Endothelial cell of umbilical vein (primary cell): Measurements from ENCODE around the gene PPP1R9B. TPM values are rescaled to one million over a fixed set of nuclear protein-coding genes. Genes with fewer than 3 reads are reported as not detected.
A peak's percentile ranks its signal among the peaks of the same experiment; 100 is the strongest.

Experiments used
- BruUV-seq: library from RNA; stranded (reverse); fragments of 400-500 nt; replicated peaks from 2 replicates; lab custom pipeline; 2021; lab: Mats Ljungman, UMichigan
- CTCF ChIA-PET: fragments of 300-600, 350-600 bp; sonication (Branson Sonifier 250); formaldehyde crosslinking; loops from one replicate; lab custom pipeline; 2021; ENCODE audit warnings: antibody characterized with exemption, inconsistent platforms; lab: Charles Lee
- POLR2A ChIA-PET: fragments of 300-600, 350-600 bp; sonication (Branson Sonifier 250); formaldehyde crosslinking; loops from one replicate; lab custom pipeline; 2021; ENCODE audit warnings: antibody characterized with exemption, inconsistent platforms; lab: Charles Lee
- DNase-seq: peaks from one replicate; pipeline ENCODE4 v3.0.0-alpha.2; 2011; ENCODE audit warnings: low read depth, low spot score
- FAIRE-seq: peaks from 2 replicates; lab custom pipeline; 2011; peaks lifted over from hg19 to GRCh38; lab: Jason Lieb, UNC
- H2AFZ ChIP-seq: 2 replicates; pipeline ENCODE4 v1.6.0; 2012; ENCODE audit warnings: low read depth, low read length, control low read depth, inconsistent platforms
- H3K27ac ChIP-seq: 2 replicates; pipeline ENCODE4 v1.5.1; 2011; ENCODE audit warnings: low read depth, mild to moderate bottlenecking, control low read depth, low read length, moderate library complexity; ENCODE audit not compliant: insufficient read depth
- H3K27me3 ChIP-seq, 2 experiments: 2 replicates each; pipeline versions ENCODE4 v1.6.0 to v1.6.1; 2011; ENCODE audit warnings: low read length in 2 of 2, mixed read lengths in 1 of 2; ENCODE audit not compliant: control insufficient read depth in 2 of 2, insufficient read depth in 2 of 2
- H3K36me3 ChIP-seq, 2 experiments: 2 replicates in 1 of 2; 3 replicates in 1 of 2; pipeline ENCODE4 v1.5.1; 2011; ENCODE audit warnings: low read length in 2 of 2, mild to moderate bottlenecking in 1 of 2, moderate library complexity in 1 of 2; ENCODE audit not compliant: control insufficient read depth in 2 of 2, insufficient read depth in 2 of 2; ENCODE audit errors: extremely low read depth in 1 of 2
- H3K4me1 ChIP-seq: 3 replicates; pipeline ENCODE4 v1.5.1; 2011; ENCODE audit warnings: mild to moderate bottlenecking, low read length; ENCODE audit not compliant: control insufficient read depth, insufficient read depth; ENCODE audit errors: extremely low read depth
- H3K4me2 ChIP-seq: 2 replicates; pipeline ENCODE4 v1.6.1; 2011; ENCODE audit warnings: low read length, control low read depth, mixed read lengths; ENCODE audit not compliant: insufficient read depth
- H3K4me3 ChIP-seq, 3 experiments: fragments of 200-600 bp in 1 of 3; sonication (generic), shearing (Covaris generic) in 1 of 3; replicated peaks in 1 of 3; 2 replicates each; pipeline ENCODE4 v1.5.1; 2011 to 2016; ENCODE audit warnings: control low read depth in 3 of 3, low read length in 3 of 3, mild to moderate bottlenecking in 2 of 3, inconsistent platforms in 1 of 3, low read depth in 1 of 3, moderate library complexity in 1 of 3; ENCODE audit not compliant: insufficient read depth in 1 of 3
- H3K79me2 ChIP-seq: 2 replicates; pipeline ENCODE4 v1.6.0; 2012; ENCODE audit warnings: low read length, inconsistent platforms; ENCODE audit not compliant: control insufficient read depth, insufficient read depth
- H3K9ac ChIP-seq: replicated peaks from 2 replicates; pipeline ENCODE3; 2011; ENCODE audit warnings: low read length, control low read depth; ENCODE audit not compliant: insufficient read depth; ENCODE audit errors: extremely low read depth
- H3K9me1 ChIP-seq: replicated peaks from 3 replicates; pipeline ENCODE4 v1.6.0; 2011; ENCODE audit warnings: mild to moderate bottlenecking, low read length; ENCODE audit not compliant: control insufficient read depth, insufficient read depth; ENCODE audit errors: extremely low read depth
- H3K9me3 ChIP-seq: replicated peaks from 2 replicates; pipeline ENCODE4 v1.5.1; 2012; ENCODE audit warnings: low read length, inconsistent platforms; ENCODE audit not compliant: control insufficient read depth, insufficient read depth
- H4K20me1 ChIP-seq: replicated peaks from 2 replicates; pipeline ENCODE3; 2011; ENCODE audit warnings: mild to moderate bottlenecking, low read length; ENCODE audit not compliant: control insufficient read depth, insufficient read depth; ENCODE audit errors: extremely low read depth
- GATA2 ChIP-seq: IDR thresholded peaks from 2 replicates; pipeline ENCODE4 v1.7.0; 2011; ENCODE audit warnings: low read depth, mild to moderate bottlenecking, moderate library complexity, mixed read lengths, low read length; ENCODE audit not compliant: insufficient read length, insufficient read depth
- JUN ChIP-seq: IDR thresholded peaks from 2 replicates; pipeline ENCODE4 v1.6.1; 2011; ENCODE audit warnings: borderline replicate concordance, low read depth; ENCODE audit not compliant: insufficient read length, insufficient read depth
- POLR2A ChIP-seq: IDR thresholded peaks from 2 replicates; pipeline ENCODE4 v1.6.1; 2012; ENCODE audit warnings: low read depth, mild to moderate bottlenecking, control low read depth, low read length
- POLR2AphosphoS5 ChIP-seq: IDR thresholded peaks from 2 replicates; pipeline ENCODE4 v1.6.1; 2012; ENCODE audit warnings: low read depth, mild to moderate bottlenecking, control low read depth, low read length, moderate library complexity; ENCODE audit not compliant: insufficient read depth
- dilution Hi-C: fragments of 300-500 bp; cut with MboI; formaldehyde crosslinking; loops from one replicate; pipeline ENCODE4 v1.15.0; 2019; ENCODE audit warnings: low sequenced_read_pairs; ENCODE audit not compliant: extremely low pct_ligation_motif_present
- intact Hi-C: fragments of 100-400 bp; cut with micrococcal nuclease; formaldehyde crosslinking; loops from one replicate; pipeline ENCODE4 v1.10.0; 2022
- polyA plus RNA-seq, 4 experiments: library from polyadenylated mRNA; depleted of rRNA in 3 of 4; stranded (reverse) in 3 of 4; unstranded in 1 of 4; fragments of >200 nt; gene quantifications; 2 replicates each; pipeline versions ENCODE4 v1.2.1 to v1.2.3, GENCODE V29; 2011 to 2012; ENCODE audit warnings: missing spikeins in 1 of 4
- total RNA-seq: library from RNA; stranded (reverse); gene quantifications from 2 replicates; pipeline ENCODE4 v1.2.3, GENCODE V29; 2021
- TF ChIP-seq, protein P1 (sequence below): IDR thresholded peaks from 2 replicates; pipeline ENCODE4 v1.6.1; 2011; ENCODE audit not compliant: insufficient read depth, insufficient read length
- TF ChIP-seq, protein P2 (sequence below), 2 donors: IDR thresholded peaks; 1 replicate in 1 of 2; 2 replicates in 1 of 2; pipeline ENCODE4 v1.5.1; 2011; ENCODE audit warnings: low read length in 2 of 2, mild to moderate bottlenecking in 2 of 2, moderate library complexity in 2 of 2, control low read depth in 1 of 2, inconsistent platforms in 1 of 2, low read depth in 1 of 2; ENCODE audit not compliant: insufficient read depth in 1 of 2; ENCODE audit errors: extremely low read depth in 1 of 2

The PPP1R9B gene
- total and polyA plus RNA-seq, 2 donors (not counting 3 experiments of a cell fraction or from before 2014, with no cell fraction given): 20.1 to 60.2 TPM

- Histone ChIP-seq H2AFZ (peak overlapping the region; percentile 85), H3K27me3 (no peaks in the 10 kb centered on the region), H3K4me3 (peak overlapping the region in 2 of 3 experiments; percentile 31 to 46), H3K9me3 (no peaks in the 10 kb centered on the region), H3K36me3 (peaks cover 0 to 14% of the 10 kb centered on the region in 2 experiments), H3K27ac (no peak overlapping the region), H3K9ac (no peak overlapping the region), H3K79me2 (no peaks in the 10 kb centered on the region), H4K20me1 (no peaks in the 10 kb centered on the region), H3K4me2 (peak overlapping the region; percentile 70), H3K9me1 (no peaks in the 10 kb centered on the region), H3K4me1 (peaks cover 10% of the 10 kb centered on the region)
- intact Hi-C loops (loop anchor here (1.0 to 2.0 kb wide), 4 partner anchors 58 to 203 kb away; no protein-coding TSS in a partner anchor), dilution Hi-C loops (no loop called here)
- DNase-seq (peak; percentile 88), FAIRE-seq (peak; percentile 99)
- POLR2A ChIA-PET: interaction anchor here (0.7 kb wide), 1 partner anchor 73 kb away, joined by 5 read pairs; no protein-coding TSS in a partner anchor
- BruUV-seq: no TSS peak
- CTCF ChIA-PET: interaction anchor here (0.6 to 5.4 kb wide), 62 partner anchors 9 to 234 kb away, joined by 3 to 101 read pairs (median 6); partner anchors contain the start of genes ITGA3, PPP1R9B, SAMD14 and SGCA
- no peak for TF ChIP-seq GATA2
- TF ChIP-seq JUN: no peak
- TF ChIP-seq POLR2A: no peak
- TF ChIP-seq, protein P1, sequence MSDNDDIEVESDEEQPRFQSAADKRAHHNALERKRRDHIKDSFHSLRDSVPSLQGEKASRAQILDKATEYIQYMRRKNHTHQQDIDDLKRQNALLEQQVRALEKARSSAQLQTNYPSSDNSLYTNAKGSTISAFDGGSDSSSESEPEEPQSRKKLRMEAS: no peak
- TF ChIP-seq POLR2AphosphoS5: no peak
- TF ChIP-seq, protein P2, sequence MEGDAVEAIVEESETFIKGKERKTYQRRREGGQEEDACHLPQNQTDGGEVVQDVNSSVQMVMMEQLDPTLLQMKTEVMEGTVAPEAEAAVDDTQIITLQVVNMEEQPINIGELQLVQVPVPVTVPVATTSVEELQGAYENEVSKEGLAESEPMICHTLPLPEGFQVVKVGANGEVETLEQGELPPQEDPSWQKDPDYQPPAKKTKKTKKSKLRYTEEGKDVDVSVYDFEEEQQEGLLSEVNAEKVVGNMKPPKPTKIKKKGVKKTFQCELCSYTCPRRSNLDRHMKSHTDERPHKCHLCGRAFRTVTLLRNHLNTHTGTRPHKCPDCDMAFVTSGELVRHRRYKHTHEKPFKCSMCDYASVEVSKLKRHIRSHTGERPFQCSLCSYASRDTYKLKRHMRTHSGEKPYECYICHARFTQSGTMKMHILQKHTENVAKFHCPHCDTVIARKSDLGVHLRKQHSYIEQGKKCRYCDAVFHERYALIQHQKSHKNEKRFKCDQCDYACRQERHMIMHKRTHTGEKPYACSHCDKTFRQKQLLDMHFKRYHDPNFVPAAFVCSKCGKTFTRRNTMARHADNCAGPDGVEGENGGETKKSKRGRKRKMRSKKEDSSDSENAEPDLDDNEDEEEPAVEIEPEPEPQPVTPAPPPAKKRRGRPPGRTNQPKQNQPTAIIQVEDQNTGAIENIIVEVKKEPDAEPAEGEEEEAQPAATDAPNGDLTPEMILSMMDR (IDR thresholded peaks at IDR 0.05; ENCODE audit: extremely low read depth in 1 of 2, insufficient read depth in 1 of 2, low read depth in 1 of 2, low read length in 2 of 2): peak; percentile 87 to 89
Observed at GRCh38 chr17:50094243-50094752, 56.2 kb downstream of the PPP1R9B start.
